ENCODE measurements around the gene C12orf43. TPM values are rescaled to one million over a fixed set of nuclear protein-coding genes. Genes with fewer than 3 reads are reported as not detected.
"Not testable (repeated sequence)": the region's sequence is repeated elsewhere in the genome, so short reads cannot be mapped to it uniquely, and the experiment has no call there.

Gene C12orf43, protein sequence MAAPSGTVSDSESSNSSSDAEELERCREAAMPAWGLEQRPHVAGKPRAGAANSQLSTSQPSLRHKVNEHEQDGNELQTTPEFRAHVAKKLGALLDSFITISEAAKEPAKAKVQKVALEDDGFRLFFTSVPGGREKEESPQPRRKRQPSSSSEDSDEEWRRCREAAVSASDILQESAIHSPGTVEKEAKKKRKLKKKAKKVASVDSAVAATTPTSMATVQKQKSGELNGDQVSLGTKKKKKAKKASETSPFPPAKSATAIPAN
- 5.2 and 30.3 TPM in 2 replicates for total RNA-seq (2014; rRNA removed; shearing (Covaris generic); ENCODE audit: low replicate concordance)

DNA sequence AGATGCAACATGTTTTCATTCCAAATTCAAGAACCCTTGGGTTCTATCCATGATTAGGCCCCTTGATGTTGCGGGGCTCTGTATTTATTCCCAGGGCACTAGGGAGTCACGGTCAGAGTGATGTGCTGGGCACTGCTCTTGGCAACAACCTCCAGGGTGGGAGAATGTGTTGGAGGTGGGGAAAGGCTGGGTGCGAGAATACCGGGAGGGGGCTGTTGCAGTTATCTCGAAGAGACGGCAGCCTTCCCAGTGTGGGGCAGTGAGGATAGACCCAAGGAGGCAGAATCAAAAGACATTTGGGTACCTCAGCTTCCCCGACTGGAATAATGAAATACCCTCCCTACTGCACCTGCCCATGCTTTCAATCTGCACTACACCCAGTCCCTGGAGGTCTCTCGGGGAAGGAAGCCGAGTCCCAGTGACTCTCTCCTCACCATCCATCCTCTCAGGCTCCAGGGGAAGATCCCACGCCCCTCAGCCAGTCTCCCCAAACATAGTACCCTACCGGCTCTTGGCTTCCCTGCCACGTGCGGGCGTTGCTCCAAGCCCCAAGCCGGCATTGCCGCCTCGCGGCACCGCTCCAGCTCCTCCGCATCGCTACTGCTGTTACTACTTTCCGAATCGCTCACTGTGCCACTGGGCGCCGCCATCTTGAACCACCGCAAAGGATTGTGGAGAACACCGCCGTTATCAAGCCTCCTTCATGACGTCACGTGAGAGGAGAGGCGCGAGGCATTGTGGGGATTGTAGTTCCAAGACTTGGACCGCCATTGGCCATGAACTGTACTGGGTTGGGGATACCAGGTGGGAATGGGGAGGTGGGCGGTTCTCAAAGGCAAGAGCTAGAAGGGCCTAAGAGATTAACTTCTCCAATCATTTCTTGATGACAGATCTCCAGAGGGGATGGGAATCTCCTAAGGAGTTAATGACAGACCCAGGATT, at the start of gene C12orf43:
Gene C12orf43, minus strand, starts transcription at position 663 of the 942 bp plus-strand sequence. Its CDS starts 13 bp downstream, at position 650.
- Histone ChIP-seq H3K27ac (ENCODE audit: low read length) (no peak within 1 kb of the TSS; the same call in 1 of the 2 replicates), H3K4me2 (ENCODE audit: low read depth, low read length, poor library complexity, severe bottlenecking) (peak within 1 kb of the TSS; percentile 91), H3K4me3 (ENCODE audit: low read length) (peak within 1 kb of the TSS; percentile 76), H3K4me1 (ENCODE audit: low read length) (peaks cover 11% of the 10 kb centered on the region), H3K27me3 (ENCODE audit: low read length) (no peaks in the 10 kb centered on the region), H3K9me3 (ENCODE audit: low read length) (no peaks in the 10 kb centered on the region), H3K79me2 (ENCODE audit: low read length) (peaks cover 33% of the 10 kb centered on the region), H3K9me2 (replicated peaks; ENCODE audit: insufficient read depth, low read length) (no peaks in the 10 kb centered on the region), H3K36me3 (ENCODE audit: insufficient read depth, low read length) (no peaks in the 10 kb centered on the region), H2AFZ (ENCODE audit: low read length) (peak within 1 kb of the TSS; percentile 68), H3K9ac (ENCODE audit: low read length) (peak within 1 kb of the TSS; percentile 80), H4K20me1 (ENCODE audit: insufficient read depth, low read depth, low read length) (no peaks in the 10 kb centered on the region)
- peak; percentile 97 for DNase-seq

DNA sequence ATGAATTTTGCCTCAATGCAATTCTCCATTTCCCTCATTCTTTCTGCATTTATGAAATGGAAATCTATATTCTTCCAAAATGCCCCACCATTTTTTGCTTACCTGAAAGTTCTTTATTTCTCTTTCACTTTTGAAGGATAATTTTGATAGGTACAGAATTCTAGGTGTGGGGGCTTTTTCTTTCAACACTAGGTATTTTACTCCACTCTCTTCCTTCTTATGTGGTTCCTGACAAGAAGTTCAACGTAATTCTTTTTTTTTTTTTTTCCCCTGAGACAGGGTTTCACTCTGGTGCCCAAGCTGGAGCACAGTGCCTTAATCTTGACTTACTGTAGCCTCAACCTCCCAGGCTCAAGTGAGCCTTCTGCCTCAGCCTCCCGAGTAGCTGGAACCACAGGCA, 49.1 kb upstream of the C12orf43 start:
- Histone ChIP-seq H3K9me3 (ENCODE audit: low read length) (no peaks in the 10 kb centered on the region), H3K27me3 (ENCODE audit: low read length) (no peaks in the 10 kb centered on the region), H3K4me2 (ENCODE audit: low read depth, low read length, poor library complexity, severe bottlenecking) (no peak overlapping the region), H4K20me1 (ENCODE audit: insufficient read depth, low read depth, low read length) (no peaks in the 10 kb centered on the region), H2AFZ (ENCODE audit: low read length) (no peak overlapping the region), H3K36me3 (ENCODE audit: insufficient read depth, low read length) (no peaks in the 10 kb centered on the region), H3K9me2 (replicated peaks; ENCODE audit: insufficient read depth, low read length) (no peaks in the 10 kb centered on the region), H3K79me2 (ENCODE audit: low read length) (no peaks in the 10 kb centered on the region), H3K9ac (ENCODE audit: low read length) (no peak overlapping the region), H3K4me3 (ENCODE audit: low read length) (no peak overlapping the region), H3K4me1 (ENCODE audit: low read length) (peaks cover 1% of the 10 kb centered on the region), H3K27ac (ENCODE audit: low read length) (no peak overlapping the region)
- no peak for DNase-seq

DNA sequence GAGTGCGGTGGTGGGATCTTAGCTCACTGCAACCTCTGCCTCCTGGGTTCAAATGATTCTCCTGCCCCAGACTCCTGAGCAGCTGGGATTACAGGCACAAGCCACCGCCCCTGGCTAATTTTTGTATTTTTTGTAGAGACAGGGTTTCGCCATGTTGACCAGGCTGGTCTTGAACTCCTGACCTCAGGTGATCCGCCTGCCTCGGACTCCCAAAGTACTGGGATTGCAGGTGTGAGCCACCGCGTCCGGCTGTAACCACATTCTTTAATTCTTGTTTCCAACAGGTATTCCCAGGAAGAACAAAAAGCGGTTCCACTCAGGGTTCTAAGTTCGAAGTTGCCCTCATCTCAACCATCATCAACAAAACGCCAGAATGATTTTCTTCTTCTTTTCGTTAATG, 48.3 kb upstream of the C12orf43 start:
- H3K9me3 ChIP-seq (ENCODE audit: low read length); H3K79me2 ChIP-seq (ENCODE audit: low read length); H3K27ac ChIP-seq (ENCODE audit: low read length); H3K36me3 ChIP-seq (ENCODE audit: insufficient read depth, low read length); H3K4me3 ChIP-seq (ENCODE audit: low read length); DNase-seq; H4K20me1 ChIP-seq (ENCODE audit: insufficient read depth, low read depth, low read length); H3K4me1 ChIP-seq (ENCODE audit: low read length); H2AFZ ChIP-seq (ENCODE audit: low read length); H3K9ac ChIP-seq (ENCODE audit: low read length); H3K27me3 ChIP-seq (ENCODE audit: low read length); H3K9me2 ChIP-seq (replicated peaks; ENCODE audit: insufficient read depth, low read length); H3K4me2 ChIP-seq (ENCODE audit: low read depth, low read length, poor library complexity, severe bottlenecking): not testable (repeated sequence)

DNA sequence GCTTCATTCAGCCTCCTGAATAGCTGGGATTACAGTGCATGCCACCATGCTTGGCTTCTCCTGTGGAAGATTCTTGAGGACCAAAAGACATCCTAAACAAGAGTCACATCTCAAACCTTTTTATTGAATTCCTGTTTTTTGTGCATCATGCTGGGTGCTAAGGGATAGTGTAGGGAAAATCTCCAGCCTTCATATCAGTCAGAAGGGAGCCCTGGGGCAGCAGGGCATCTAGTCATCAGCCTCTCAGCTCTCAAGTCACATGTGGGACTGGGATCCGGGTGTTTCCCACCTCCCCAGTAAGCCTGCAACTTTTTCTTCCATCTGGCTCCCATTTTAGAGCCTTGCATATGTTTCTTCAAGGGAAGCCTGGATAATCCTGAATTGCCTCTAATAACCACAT, 47.8 kb upstream of the C12orf43 start:
- H3K36me3 ChIP-seq (ENCODE audit: insufficient read depth, low read length), result no peaks in the 10 kb centered on the region
- no peak overlapping the region for H3K27ac ChIP-seq (ENCODE audit: low read length)
- H2AFZ ChIP-seq (ENCODE audit: low read length), result no peak overlapping the region
- H3K79me2 ChIP-seq (ENCODE audit: low read length), result no peaks in the 10 kb centered on the region
- H3K4me3 ChIP-seq (ENCODE audit: low read length), result no peak overlapping the region
- no peaks in the 10 kb centered on the region for H4K20me1 ChIP-seq (ENCODE audit: insufficient read depth, low read depth, low read length)
- no peak overlapping the region for H3K4me2 ChIP-seq (ENCODE audit: low read depth, low read length, poor library complexity, severe bottlenecking)
- no peaks in the 10 kb centered on the region for H3K27me3 ChIP-seq (ENCODE audit: low read length)
- H3K4me1 ChIP-seq (ENCODE audit: low read length), result peaks cover 8% of the 10 kb centered on the region
- no peaks in the 10 kb centered on the region for H3K9me2 ChIP-seq (replicated peaks; ENCODE audit: insufficient read depth, low read length)
- no peak for DNase-seq
- H3K9ac ChIP-seq (ENCODE audit: low read length), result no peak overlapping the region
- no peaks in the 10 kb centered on the region for H3K9me3 ChIP-seq (ENCODE audit: low read length)

DNA sequence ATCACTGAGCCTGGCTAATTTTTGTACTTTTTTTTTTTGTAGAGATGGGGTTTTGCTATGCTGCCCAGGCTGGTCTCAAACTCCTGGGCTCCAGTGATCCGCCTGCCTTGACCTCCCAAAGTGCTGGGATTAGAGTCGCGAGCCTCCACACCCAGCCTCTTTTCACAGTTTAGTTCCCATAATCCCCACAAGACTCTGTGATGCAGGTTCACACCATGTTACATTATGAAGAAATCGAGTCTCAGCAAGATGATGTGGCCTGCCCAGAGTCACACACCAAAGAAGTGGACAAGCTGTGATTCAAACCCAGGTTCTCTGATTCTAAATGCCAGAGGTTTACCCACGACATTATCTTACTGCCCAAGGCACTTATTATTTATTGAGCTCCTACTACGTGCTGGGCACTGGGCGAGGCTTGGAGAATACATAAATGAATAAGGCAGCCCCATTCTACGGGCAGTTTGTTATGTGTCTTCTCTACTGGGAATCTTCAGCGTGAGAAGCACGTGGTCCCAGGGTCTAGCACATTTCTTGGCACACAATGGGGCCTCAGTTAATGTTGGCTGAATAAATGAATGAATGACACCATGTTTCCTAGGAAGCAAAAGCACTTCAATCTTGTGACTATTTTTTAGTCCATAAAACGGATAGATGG, 46.2 kb upstream of the C12orf43 start:
- H3K9me2 ChIP-seq (replicated peaks; ENCODE audit: insufficient read depth, low read length), result no peaks in the 10 kb centered on the region
- no peak overlapping the region for H3K27ac ChIP-seq (ENCODE audit: low read length)
- no peak overlapping the region for H2AFZ ChIP-seq (ENCODE audit: low read length)
- H3K79me2 ChIP-seq (ENCODE audit: low read length), result no peaks in the 10 kb centered on the region
- H3K9ac ChIP-seq (ENCODE audit: low read length), result no peak overlapping the region
- H3K27me3 ChIP-seq (ENCODE audit: low read length), result no peaks in the 10 kb centered on the region
- H3K4me2 ChIP-seq (ENCODE audit: low read depth, low read length, poor library complexity, severe bottlenecking), result no peak overlapping the region
- peaks cover 8% of the 10 kb centered on the region for H3K4me1 ChIP-seq (ENCODE audit: low read length)
- H3K9me3 ChIP-seq (ENCODE audit: low read length), result no peaks in the 10 kb centered on the region
- DNase-seq, result no peak
- no peaks in the 10 kb centered on the region for H4K20me1 ChIP-seq (ENCODE audit: insufficient read depth, low read depth, low read length)
- no peak overlapping the region for H3K4me3 ChIP-seq (ENCODE audit: low read length)
- H3K36me3 ChIP-seq (ENCODE audit: insufficient read depth, low read length), result no peaks in the 10 kb centered on the region

DNA sequence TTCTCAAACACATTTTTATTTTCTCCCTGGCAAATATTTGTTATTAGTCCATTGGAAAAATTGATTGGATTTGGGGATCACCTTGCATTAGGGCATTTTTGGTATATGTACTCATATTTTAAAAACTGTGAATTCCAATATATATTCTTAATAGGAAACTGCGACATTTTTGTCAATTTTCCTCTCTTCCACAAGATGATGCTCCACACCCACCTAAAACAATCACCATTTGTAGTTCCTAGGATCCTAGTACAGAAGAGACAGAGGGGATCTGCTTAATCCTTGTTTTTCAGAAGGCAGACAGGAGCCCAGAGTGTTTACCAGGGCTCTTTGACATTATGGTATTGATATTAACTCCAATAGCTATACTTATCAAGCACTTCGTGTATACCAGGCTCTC, 45.5 kb upstream of the C12orf43 start:
- no peaks in the 10 kb centered on the region for H4K20me1 ChIP-seq (ENCODE audit: insufficient read depth, low read depth, low read length)
- H3K4me1 ChIP-seq (ENCODE audit: low read length), result peaks cover 8% of the 10 kb centered on the region
- no peaks in the 10 kb centered on the region for H3K27me3 ChIP-seq (ENCODE audit: low read length)
- no peaks in the 10 kb centered on the region for H3K79me2 ChIP-seq (ENCODE audit: low read length)
- H3K36me3 ChIP-seq (ENCODE audit: insufficient read depth, low read length), result no peaks in the 10 kb centered on the region
- no peak for DNase-seq
- no peak overlapping the region for H3K9ac ChIP-seq (ENCODE audit: low read length)
- H2AFZ ChIP-seq (ENCODE audit: low read length), result no peak overlapping the region
- H3K4me3 ChIP-seq (ENCODE audit: low read length), result no peak overlapping the region
- H3K9me2 ChIP-seq (replicated peaks; ENCODE audit: insufficient read depth, low read length), result no peaks in the 10 kb centered on the region
- H3K4me2 ChIP-seq (ENCODE audit: low read depth, low read length, poor library complexity, severe bottlenecking), result no peak overlapping the region
- no peak overlapping the region for H3K27ac ChIP-seq (ENCODE audit: low read length)
- no peaks in the 10 kb centered on the region for H3K9me3 ChIP-seq (ENCODE audit: low read length)

DNA sequence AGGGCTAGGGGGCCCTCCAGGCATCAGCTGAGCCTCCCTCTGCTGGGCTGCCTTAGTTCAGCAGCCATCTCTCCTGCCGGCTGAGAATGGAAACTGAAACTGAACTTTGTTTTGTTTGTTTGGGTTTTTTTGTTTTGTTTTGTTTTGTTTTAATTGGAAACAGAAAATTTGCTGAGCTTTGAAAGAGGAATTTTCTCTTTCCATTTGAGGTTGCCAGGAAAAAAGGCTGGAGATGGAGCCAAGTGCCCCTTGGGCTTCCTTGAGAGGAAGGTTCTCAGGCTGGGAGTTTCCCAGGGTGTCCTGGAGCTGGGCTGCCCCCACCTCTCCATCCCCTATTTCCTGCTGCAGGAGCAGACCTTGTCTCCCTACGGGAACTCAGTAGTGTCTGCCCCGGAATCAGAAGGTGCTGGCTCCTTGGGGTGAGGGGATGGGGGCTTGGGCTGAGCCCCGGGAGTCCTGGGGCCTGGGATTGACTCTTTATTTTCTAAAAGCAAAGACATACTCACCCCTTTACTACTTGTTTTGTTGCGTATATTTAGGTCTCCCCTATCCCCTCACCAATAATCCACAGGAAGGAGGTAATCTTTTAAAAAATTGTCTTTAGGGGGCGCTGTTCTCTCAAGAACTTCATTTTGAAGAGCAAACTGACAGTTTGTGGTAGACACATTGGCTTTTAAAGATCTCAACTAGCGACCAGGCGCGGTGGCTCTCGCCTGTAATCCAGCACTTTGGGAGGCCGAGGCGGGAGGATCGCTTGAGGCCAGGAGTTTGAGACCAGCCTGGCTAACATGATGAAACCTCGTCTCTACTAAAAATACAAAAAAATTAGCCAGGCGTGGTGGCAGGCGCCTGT, 44.1 kb upstream of the C12orf43 start:
- no peaks in the 10 kb centered on the region for H3K36me3 ChIP-seq (ENCODE audit: insufficient read depth, low read length)
- peaks cover 8% of the 10 kb centered on the region for H3K4me1 ChIP-seq (ENCODE audit: low read length)
- no peaks in the 10 kb centered on the region for H4K20me1 ChIP-seq (ENCODE audit: insufficient read depth, low read depth, low read length)
- H3K9me2 ChIP-seq (replicated peaks; ENCODE audit: insufficient read depth, low read length), result no peaks in the 10 kb centered on the region
- H3K79me2 ChIP-seq (ENCODE audit: low read length), result no peaks in the 10 kb centered on the region
- no peak overlapping the region for H3K27ac ChIP-seq (ENCODE audit: low read length)
- peak overlapping the region; percentile 71 for H3K4me2 ChIP-seq (ENCODE audit: low read depth, low read length, poor library complexity, severe bottlenecking)
- peak overlapping the region; percentile 93 for H2AFZ ChIP-seq (ENCODE audit: low read length)
- H3K9ac ChIP-seq (ENCODE audit: low read length), result peak overlapping the region; percentile 58
- DNase-seq, result peak; percentile 92
- no peaks in the 10 kb centered on the region for H3K27me3 ChIP-seq (ENCODE audit: low read length)
- peak overlapping the region; percentile 49; the same call in 1 of the 2 replicates for H3K4me3 ChIP-seq (ENCODE audit: low read length)
- H3K9me3 ChIP-seq (ENCODE audit: low read length), result no peaks in the 10 kb centered on the region
